K562 (cell line): ENCODE measurements around the gene SLK. TPM values are rescaled to one million over a fixed set of nuclear protein-coding genes. Genes with fewer than 3 reads are reported as not detected.

Source experiments
- ATAC-seq: fragments of 200-7000 bp; cut with Tn5 transposase; 3 replicates; pipeline ENCODE4 v1.9.1; 2020; ENCODE audit warnings: moderate library complexity
- BruUV-seq: library from RNA; stranded (reverse); fragments of 400-500 nt; replicated peaks from 2 replicates; lab custom pipeline; 2021; lab: Mats Ljungman, UMichigan
- CTCF ChIA-PET: fragments of 300-600 bp; formaldehyde crosslinking; extraction: SDS; loops from one replicate; lab custom pipeline; 2021; ENCODE audit warnings: low intra/inter-chr PET ratio; lab: Yijun Ruan, JAX
- POLR2A ChIA-PET: fragments of 300-600, 350-650 bp; sonication (Branson Sonifier 250); formaldehyde crosslinking; extraction: SDS; loops from one replicate; lab custom pipeline; 2021; ENCODE audit warnings: antibody characterized with exemption, inconsistent platforms; lab: Yijun Ruan, JAX
- DNase-seq, 4 experiments: peaks; one replicate each; pipeline versions ENCODE4 v3.0.0 to v3.0.0-alpha.2; 2011 to 2018; ENCODE audit warnings: low spot score in 3 of 4, mixed read lengths in 3 of 4; ENCODE audit errors: extremely low read depth in 1 of 4
- FAIRE-seq: peaks from 2 replicates; lab custom pipeline; 2011; peaks lifted over from hg19 to GRCh38; lab: Jason Lieb, UNC
- H2AFZ ChIP-seq: 2 replicates; pipeline ENCODE4 v1.6.0; 2011; ENCODE audit warnings: low read depth, low read length, control low read depth, inconsistent platforms
- H3K27ac ChIP-seq: fragments of 200-600 bp; 3 replicates; pipeline ENCODE4 v1.8.0; 2011; ENCODE audit warnings: low read depth, mild to moderate bottlenecking, control low read depth, inconsistent platforms, low read length, moderate library complexity, mixed read lengths; ENCODE audit errors: extremely low read depth
- H3K27me3 ChIP-seq, 2 experiments: fragments of 300-600 bp in 1 of 2; 2 replicates in 1 of 2; 3 replicates in 1 of 2; pipeline versions ENCODE4 v1.6.0 to v1.8.0; 2011; ENCODE audit warnings: inconsistent platforms in 2 of 2, low read length in 2 of 2, mild to moderate bottlenecking in 1 of 2, mixed read lengths in 1 of 2, moderate library complexity in 1 of 2; ENCODE audit not compliant: control insufficient read depth in 2 of 2, insufficient read depth in 2 of 2
- H3K36me3 ChIP-seq: fragments of 300-600 bp; 3 replicates; pipeline ENCODE4 v1.8.0; 2011; ENCODE audit warnings: mild to moderate bottlenecking, low read length, inconsistent platforms; ENCODE audit not compliant: control insufficient read depth, insufficient read depth
- H3K4me1 ChIP-seq, 2 experiments: fragments of 200-600 bp in 1 of 2; replicated peaks in 1 of 2; 2 replicates in 1 of 2; 3 replicates in 1 of 2; pipeline versions ENCODE4 v1.5.1 to v1.8.0; 2011; ENCODE audit warnings: inconsistent platforms in 2 of 2, low read length in 2 of 2, mild to moderate bottlenecking in 1 of 2, mixed read lengths in 1 of 2, moderate library complexity in 1 of 2; ENCODE audit not compliant: control insufficient read depth in 2 of 2, insufficient read depth in 2 of 2
- H3K4me2 ChIP-seq: 2 replicates; pipeline ENCODE4 v1.6.1; 2011; ENCODE audit warnings: low read length, control low read depth, inconsistent platforms, mixed read lengths; ENCODE audit not compliant: insufficient read depth
- H3K4me3 ChIP-seq: fragments of 200-600 bp; sonication (generic), shearing (Covaris generic); 2 replicates; pipeline ENCODE4 v1.5.1; 2016; ENCODE audit warnings: control low read depth, inconsistent platforms
- H3K79me2 ChIP-seq: fragments of 200-600 bp; 3 replicates; pipeline ENCODE4 v1.8.0; 2011; ENCODE audit warnings: low read length, inconsistent platforms; ENCODE audit not compliant: control insufficient read depth, insufficient read depth
- H3K9ac ChIP-seq, 2 experiments: 2 replicates each; pipeline versions ENCODE4 v1.6.0 to v1.6.1; 2011; ENCODE audit warnings: low read depth in 2 of 2, low read length in 2 of 2, control low read depth in 1 of 2, inconsistent platforms in 1 of 2, mild to moderate bottlenecking in 1 of 2, mixed read lengths in 1 of 2; ENCODE audit not compliant: insufficient read depth in 1 of 2
- H3K9me1 ChIP-seq: one replicate; pipeline ENCODE4 v1.6.0; 2011; ENCODE audit warnings: inconsistent platforms, mild to moderate bottlenecking, low read length, moderate library complexity; ENCODE audit not compliant: control insufficient read depth, insufficient read depth
- H3K9me3 ChIP-seq: replicated peaks from 2 replicates; pipeline ENCODE4 v1.5.1; 2011; ENCODE audit warnings: low read depth, low read length, inconsistent platforms; ENCODE audit not compliant: control insufficient read depth, insufficient read depth
- H4K20me1 ChIP-seq: replicated peaks from 2 replicates; pipeline ENCODE4 v1.6.1; 2011; ENCODE audit warnings: low read length, inconsistent platforms, mixed read lengths; ENCODE audit not compliant: control insufficient read depth, insufficient read depth
- ADNP ChIP-seq: fragments of 200-800 bp; sonication (Bioruptor generic); IDR thresholded peaks from 2 replicates; pipeline ENCODE4 v1.6.1; 2016; ENCODE audit warnings: missing genetic modification characterization, missing compliant biosample characterization
- BRF1 ChIP-seq: IDR thresholded peaks from 3 replicates; pipeline ENCODE4 v1.6.1; 2011; ENCODE audit warnings: borderline replicate concordance, mild to moderate bottlenecking; ENCODE audit not compliant: insufficient read length; ENCODE audit errors: extremely low read depth
- CHD2 ChIP-seq: IDR thresholded peaks from 2 replicates; pipeline ENCODE4 v1.6.1; 2011; ENCODE audit warnings: low read depth, low read length
- HBP1 ChIP-seq: fragments of 450-650 bp; formaldehyde crosslinking; IDR thresholded peaks from 2 replicates; pipeline ENCODE4 v1.4.0; 2022; ENCODE audit warnings: missing genetic modification characterization
- HOXB6 ChIP-seq: fragments of 250-450 bp; sonication (Bioruptor Pico); IDR thresholded peaks from 2 replicates; pipeline ENCODE4 v1.5.1; 2022; ENCODE audit warnings: mild to moderate bottlenecking, borderline replicate concordance
- JUNB ChIP-seq: fragments of 450-650 bp; formaldehyde crosslinking; conservative IDR thresholded peaks from 2 replicates; pipeline ENCODE4 v1.4.0; 2020; ENCODE audit warnings: mild to moderate bottlenecking
- KAT2B ChIP-seq: IDR thresholded peaks from one replicate; pipeline ENCODE4 v1.6.1; 2012; ENCODE audit warnings: low read depth, mild to moderate bottlenecking, control low read depth, inconsistent platforms, low read length, moderate library complexity
- MTA2 ChIP-seq: fragments of 450-650 bp; IDR thresholded peaks from 2 replicates; pipeline ENCODE4 v1.6.1; 2016; ENCODE audit warnings: low read depth
- MXI1 ChIP-seq: IDR thresholded peaks from 2 replicates; pipeline ENCODE4 v1.6.1; 2011; ENCODE audit warnings: low read depth, mild to moderate bottlenecking, improper control_type of control experiment, low read length
- NR2C1 ChIP-seq, 2 experiments: fragments of 450-650 bp; IDR thresholded peaks; 2 replicates each; pipeline ENCODE4 v1.6.1; 2017; ENCODE audit warnings: mild to moderate bottlenecking in 2 of 2, antibody characterized with exemption in 1 of 2, inconsistent platforms in 1 of 2, missing compliant biosample characterization in 1 of 2, missing genetic modification characterization in 1 of 2
- PCBP2 ChIP-seq: fragments of 200-400 bp; formaldehyde crosslinking; IDR thresholded peaks from 2 replicates; pipeline ENCODE4 v1.6.1; 2018; ENCODE audit warnings: low read length, low read depth, mild to moderate bottlenecking, moderate library complexity; ENCODE audit not compliant: poor library complexity, severe bottlenecking
- PKNOX1 ChIP-seq: fragments of 450-650 bp; IDR thresholded peaks from 2 replicates; pipeline ENCODE4 v1.6.1; 2016
- POLR2B ChIP-seq: fragments of 450-650 bp; IDR thresholded peaks from 2 replicates; pipeline ENCODE4 v1.6.1; 2018; ENCODE audit warnings: low read depth; ENCODE audit not compliant: partially characterized antibody
- TCF7 ChIP-seq: sonication (generic); IDR thresholded peaks from 2 replicates; pipeline ENCODE4 v1.6.1; 2016; ENCODE audit warnings: antibody characterized with exemption, borderline replicate concordance
- XRCC4 ChIP-seq: IDR thresholded peaks from one replicate; pipeline ENCODE4 v1.6.1; 2011; ENCODE audit not compliant: insufficient read depth, insufficient read length; ENCODE audit errors: extremely low read depth
- ZNF696 ChIP-seq: fragments of 250-450 bp; sonication (Bioruptor Pico); conservative IDR thresholded peaks from 2 replicates; pipeline ENCODE4 v1.4.0; 2020; ENCODE audit warnings: mild to moderate bottlenecking, moderate library complexity
- WGBS: fragments of 100-300 bp; shearing (Covaris generic); methylation state at CpG from one replicate; pipeline ENCODE4 v1.1.6; 2016; ENCODE audit warnings: low coverage, mixed read lengths; ENCODE audit not compliant: insufficient coverage; ENCODE audit errors: missing lambda C conversion rate; 5-methylcytosine and 5-hydroxymethylcytosine counted together
- in situ Hi-C: fragments of 300-500 bp; cut with MboI; formaldehyde crosslinking; loops from 4 replicates; pipeline ENCODE4 v1.15.0; 2018; ENCODE audit warnings: inconsistent platforms, mixed read lengths
- intact Hi-C: fragments of 100-400 bp; cut with micrococcal nuclease; formaldehyde crosslinking; loops from 2 replicates; pipeline ENCODE4 v1.14.2; 2022
- polyA plus RNA-seq, 8 experiments: library from polyadenylated mRNA; depleted of rRNA in 4 of 8; stranded (reverse) in 5 of 8; unstranded in 3 of 8; fragments of >200 nt; fragmentation: Nextera tagmentation in 2 of 8; fragmentation: Illumina TruSeq in 1 of 8; extraction: Ambion mirVana in 2 of 8; extraction: Trizol in 1 of 8; gene quantifications; 2 replicates each; pipeline versions ENCODE4 v1.2.1 to v1.2.3, GENCODE V29; 2011 to 2014; ENCODE audit warnings: inconsistent platforms in 1 of 8, missing spikeins in 1 of 8
- total RNA-seq, 7 experiments: library from RNA; depleted of rRNA in 6 of 7; stranded (reverse); fragments of >200 nt in 6 of 7; fragmentation: Illumina TruSeq in 2 of 7; extraction: Trizol in 2 of 7; gene quantifications; 2 replicates each; pipeline versions ENCODE4 v1.2.1 to v1.2.3, GENCODE V29; 2011 to 2021; ENCODE audit warnings: low replicate concordance in 1 of 7

The SLK gene
- total and polyA plus RNA-seq, 9 of the 15 experiments (the other 6 are each of a cell fraction or from before 2014, with no cell fraction given), result 8.2 to 40.0 (median 23.4) TPM

DNA sequence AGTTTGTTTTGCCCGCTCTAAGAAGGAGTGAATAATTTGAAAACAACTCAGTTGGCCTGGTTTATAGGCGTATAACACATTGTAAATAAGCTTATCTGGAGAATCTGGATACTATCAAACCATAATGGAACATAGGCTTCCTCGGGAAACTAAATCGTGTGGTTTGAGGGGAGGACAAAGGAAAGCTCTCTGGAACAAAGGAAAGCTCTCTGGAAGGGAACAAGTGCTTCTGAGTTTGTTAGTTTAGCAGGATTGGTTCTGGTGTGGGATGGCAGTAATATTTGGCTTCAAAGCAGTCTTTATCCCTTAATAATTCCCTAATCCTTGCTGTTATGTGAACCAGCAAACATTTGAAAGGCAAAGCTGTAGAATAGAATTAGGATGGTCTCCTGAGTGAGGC, 15.0 kb upstream of the SLK start:
- Histone ChIP-seq H3K4me2 (no peak overlapping the region), H3K4me3 (no peak overlapping the region), H2AFZ (no peak overlapping the region), H3K27me3 (no peaks in the 10 kb centered on the region), H3K9ac (no peak overlapping the region), H3K27ac (no peak overlapping the region), H4K20me1 (no peaks in the 10 kb centered on the region), H3K36me3 (no peaks in the 10 kb centered on the region), H3K9me1 (no peaks in the 10 kb centered on the region), H3K4me1 (no peaks in the 10 kb centered on the region), H3K9me3 (no peaks in the 10 kb centered on the region), H3K79me2 (no peaks in the 10 kb centered on the region)
- 33% methylated on average over 3 of the region's 4 CpGs for WGBS
- FAIRE-seq, result no peak
- no TSS peak for BruUV-seq
- POLR2A ChIA-PET, result interaction anchor here (1.0 kb wide), 1 partner anchor 11 kb away, joined by 3 read pairs; no protein-coding TSS in a partner anchor
- intact Hi-C loops, result no loop called here
- in situ Hi-C loops, result no loop called here
- no peak for DNase-seq
- ATAC-seq, result no peak
- CTCF ChIA-PET, result interaction anchor here (0.7 kb wide), 1 partner anchor 663 kb away, joined by 3 read pairs; no protein-coding TSS in a partner anchor
- TF ChIP-seq HOXB6 (no peak), ZNF696 (no peak), CHD2 (no peak), XRCC4 (no peak), TCF7 (no peak), MTA2 (no peak)

GRCh38 chr10:103954543-103954942, 12.4 kb upstream of the SLK start:
- no peak for ATAC-seq
- in situ Hi-C loops, result no loop called here
- FAIRE-seq, result no peak
- TF ChIP-seq BRF1, result no peak
- no peak for TF ChIP-seq MXI1
- TF ChIP-seq POLR2B, result no peak
- no peak for TF ChIP-seq HBP1 (CRISPR knock-in tag)
- TF ChIP-seq PKNOX1, result no peak
- TF ChIP-seq NR2C1 (IDR thresholded peaks at IDR 0.05), result no peak
- TF ChIP-seq NR2C1 (tag; IDR thresholded peaks at IDR 0.05), result no peak
- TF ChIP-seq KAT2B, result no peak
- no peak for TF ChIP-seq ADNP (tag)
- TF ChIP-seq JUNB, result no peak
- no peak for TF ChIP-seq PCBP2

More at GRCh38 chr10:103954543-103954942, 12.4 kb upstream of the SLK start:
- H3K4me3 ChIP-seq, result no peak overlapping the region
- ChIA-PET POLR2A (no interaction called here), CTCF (no interaction called here)
- no peak overlapping the region for H3K9ac ChIP-seq
- H3K9me3 ChIP-seq, result no peaks in the 10 kb centered on the region
- no peak overlapping the region for H3K4me2 ChIP-seq
- 0% methylated on average over 1 of the region's 1 CpG for WGBS
- DNase-seq, result no peak
- no peak overlapping the region for H3K27ac ChIP-seq
- intact Hi-C loops, result no loop called here
- BruUV-seq, result no TSS peak
- no peaks in the 10 kb centered on the region for H3K9me1 ChIP-seq
- H3K4me1 ChIP-seq, result peaks cover 0 to 3% of the 10 kb centered on the region in 2 experiments; a peak in 2 of 5 replicates
- H2AFZ ChIP-seq, result no peak overlapping the region
- no peaks in the 10 kb centered on the region for H3K79me2 ChIP-seq
- H3K27me3 ChIP-seq, result no peaks in the 10 kb centered on the region
- H4K20me1 ChIP-seq, result no peaks in the 10 kb centered on the region
- no peaks in the 10 kb centered on the region for H3K36me3 ChIP-seq
